ENCODE data around the gene ANXA8.
A peak's percentile ranks its signal among the peaks of the same experiment; 100 is the strongest.
"Not testable (repeated sequence)": the region's sequence is repeated elsewhere in the genome, so short reads cannot be mapped to it uniquely, and the experiment has no call there.

ANXA8 gene

GRCh38 chr10:47462577-47463358 lies 21.1 kb downstream of the ANXA8 start:
- not testable (repeated sequence) for DNase-seq (ENCODE audit: low read depth in 3 of 3)

- peak in 1 of 3 donors; percentile 19 for DNase-seq (ENCODE audit: low read depth in 3 of 3)
Observed at GRCh38 chr10:47461261-47461687, 22.6 kb downstream of the ANXA8 start.

- no peak for DNase-seq (ENCODE audit: low read depth in 3 of 3)
Observed at GRCh38 chr10:47458466-47459154, 25.3 kb downstream of the ANXA8 start.

GRCh38 chr10:47457826-47458225 lies 26.1 kb downstream of the ANXA8 start:
- no peak for DNase-seq (ENCODE audit: low read depth in 3 of 3)

GRCh38 chr10:47457528-47457820 lies 26.4 kb downstream of the ANXA8 start:
- DNase-seq (ENCODE audit: low read depth in 3 of 3) = no peak

- DNase-seq (ENCODE audit: low read depth in 3 of 3) = no peak
Observed at GRCh38 chr10:47456794-47457527, 27.0 kb downstream of the ANXA8 start.

- DNase-seq (ENCODE audit: low read depth in 3 of 3) = no peak
Observed at GRCh38 chr10:47456079-47456785, 27.7 kb downstream of the ANXA8 start.

- not testable (repeated sequence) for DNase-seq (ENCODE audit: low read depth in 3 of 3)
Observed at GRCh38 chr10:47455350-47456078, 28.4 kb downstream of the ANXA8 start.

GRCh38 chr10:47454780-47455058 lies 29.2 kb downstream of the ANXA8 start:
- no peak for DNase-seq (ENCODE audit: low read depth in 3 of 3)

- no peak for DNase-seq (ENCODE audit: low read depth in 3 of 3)
Observed at GRCh38 chr10:47454008-47454779, 29.7 kb downstream of the ANXA8 start.

- DNase-seq (ENCODE audit: low read depth in 3 of 3) = no peak
Observed at GRCh38 chr10:47453141-47454007, 30.5 kb downstream of the ANXA8 start.

- DNase-seq (ENCODE audit: low read depth in 3 of 3) = no peak
Observed at GRCh38 chr10:47452495-47453140, 31.3 kb downstream of the ANXA8 start.

GRCh38 chr10:47451998-47452494 lies 31.9 kb downstream of the ANXA8 start:
- no peak for DNase-seq (ENCODE audit: low read depth in 3 of 3)

GRCh38 chr10:47451273-47451997 lies 32.5 kb downstream of the ANXA8 start:
- no peak for DNase-seq (ENCODE audit: low read depth in 3 of 3)

- no peak for DNase-seq (ENCODE audit: low read depth in 3 of 3)
Observed at GRCh38 chr10:47450442-47450841, 33.5 kb downstream of the ANXA8 start.

- no peak for DNase-seq (ENCODE audit: low read depth in 3 of 3)
Observed at GRCh38 chr10:47449979-47450378, 33.9 kb downstream of the ANXA8 start.

GRCh38 chr10:47449102-47449978 lies 34.6 kb downstream of the ANXA8 start:
- no peak for DNase-seq (ENCODE audit: low read depth in 3 of 3)
